ELR (cell line): ENCODE data around the gene SYCP1.
"Not testable (repeated sequence)": the region's sequence is repeated elsewhere in the genome, so short reads cannot be mapped to it uniquely, and the experiment has no call there.

Experiments
- DNase-seq: peaks from one replicate; pipeline ENCODE4 v3.0.0-alpha.2; 2015; ENCODE audit warnings: low read depth

Gene SYCP1

DNA sequence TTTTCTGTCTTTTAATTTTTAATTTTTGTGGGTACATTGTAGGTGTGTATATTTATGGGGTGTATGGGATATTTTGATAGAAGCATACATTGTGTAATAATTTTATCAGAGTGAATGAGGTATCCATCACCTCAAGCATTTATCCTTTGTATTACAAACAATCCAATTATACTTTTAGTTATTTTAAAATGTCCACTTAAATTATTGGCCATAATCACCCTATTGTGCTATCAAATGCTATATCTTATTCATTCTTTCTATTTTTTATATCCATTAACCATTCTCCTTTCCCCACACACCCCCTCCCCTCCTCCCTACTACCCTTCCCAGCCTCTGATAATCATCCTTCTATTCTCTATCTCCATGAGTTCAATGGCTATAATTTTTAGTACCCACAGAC, 104.8 kb downstream of the SYCP1 start:
- DNase-seq = no peak

- DNase-seq = no peak
These were observed 122.2 kb downstream of the SYCP1 start for GRCh38 chr1:114976891-114977290.

GRCh38 chr1:114979278-114979891, 124.7 kb downstream of the SYCP1 start:
- peak; percentile 70 for DNase-seq

DNA sequence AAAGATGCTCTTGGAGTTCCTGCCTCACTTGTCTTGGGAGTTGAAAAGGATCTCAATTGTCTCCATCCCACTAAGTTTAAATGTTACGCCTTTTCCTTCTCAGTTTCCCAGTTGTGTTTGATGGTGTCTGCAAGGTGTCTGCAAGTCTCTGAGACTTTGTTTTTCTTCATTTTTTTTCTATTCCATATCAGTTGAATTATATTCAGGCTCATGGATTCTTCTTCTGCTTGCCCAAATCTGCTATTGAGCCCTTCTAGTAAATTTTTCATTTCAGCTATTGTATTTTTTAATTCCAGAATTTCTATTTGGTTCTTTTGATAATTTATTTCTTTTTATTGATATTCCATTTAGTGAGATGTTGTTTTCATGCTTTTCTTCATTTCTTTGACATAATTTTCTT, 127.6 kb downstream of the SYCP1 start:
- no peak for DNase-seq

DNA sequence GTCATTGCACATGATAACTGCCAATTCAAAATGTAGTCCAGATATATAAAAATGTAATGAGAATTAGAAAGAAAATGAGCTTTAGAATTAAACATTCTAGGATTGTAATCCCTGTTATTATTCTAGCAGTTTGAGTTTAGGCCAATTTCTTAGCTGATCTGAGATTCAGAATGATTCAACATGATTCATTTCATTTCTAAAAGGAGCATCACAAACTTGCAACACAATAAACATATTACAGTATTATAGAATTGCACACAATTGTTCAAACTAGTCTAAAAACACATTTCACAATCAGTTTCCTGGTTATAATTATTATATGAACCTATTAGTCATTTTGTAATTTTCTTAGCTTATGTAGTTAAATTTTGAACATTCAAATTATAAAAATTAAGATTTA, 131.6 kb downstream of the SYCP1 start:
- DNase-seq = peak; percentile 22

- DNase-seq = no peak
These were observed 133.4 kb downstream of the SYCP1 start for GRCh38 chr1:114988095-114988494.

DNA sequence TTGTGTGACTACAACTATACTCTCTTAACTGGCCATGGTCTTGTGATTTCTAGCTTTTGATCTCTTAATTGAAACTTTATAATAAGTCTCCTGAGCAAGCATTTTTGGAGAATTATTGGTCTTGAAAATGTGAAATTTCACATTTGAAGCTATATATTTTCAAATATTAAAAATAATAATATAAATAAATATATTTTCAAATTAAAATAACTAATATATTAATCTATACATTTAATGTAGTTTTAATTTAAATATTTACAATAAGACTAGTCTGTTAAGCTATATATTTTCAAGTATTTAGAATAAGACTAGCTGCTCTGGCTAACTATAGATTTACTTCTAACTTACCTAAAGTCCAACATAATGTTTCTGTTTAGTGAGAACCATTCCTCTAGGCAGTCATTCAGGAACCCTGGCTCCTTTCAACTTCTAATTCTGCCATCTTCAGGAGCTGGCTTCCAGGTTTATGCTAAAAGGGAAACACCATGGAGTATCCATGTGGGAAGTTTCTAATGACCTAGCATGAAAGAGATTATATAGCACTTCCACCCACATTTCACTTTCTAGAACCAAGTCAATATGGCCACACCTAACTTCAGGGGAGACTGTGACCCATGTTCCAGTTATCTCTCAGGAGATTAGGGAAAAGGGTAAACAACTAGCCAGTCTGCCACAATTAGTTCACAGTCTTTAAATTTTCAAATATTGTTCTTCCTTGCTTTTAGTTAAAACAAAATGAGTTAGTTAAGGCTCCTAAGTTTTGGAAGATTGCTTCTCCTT, 143.0 kb downstream of the SYCP1 start:
- DNase-seq = no peak

- no peak for DNase-seq
These were observed 151.5 kb downstream of the SYCP1 start for GRCh38 chr1:115006191-115006590.

DNA sequence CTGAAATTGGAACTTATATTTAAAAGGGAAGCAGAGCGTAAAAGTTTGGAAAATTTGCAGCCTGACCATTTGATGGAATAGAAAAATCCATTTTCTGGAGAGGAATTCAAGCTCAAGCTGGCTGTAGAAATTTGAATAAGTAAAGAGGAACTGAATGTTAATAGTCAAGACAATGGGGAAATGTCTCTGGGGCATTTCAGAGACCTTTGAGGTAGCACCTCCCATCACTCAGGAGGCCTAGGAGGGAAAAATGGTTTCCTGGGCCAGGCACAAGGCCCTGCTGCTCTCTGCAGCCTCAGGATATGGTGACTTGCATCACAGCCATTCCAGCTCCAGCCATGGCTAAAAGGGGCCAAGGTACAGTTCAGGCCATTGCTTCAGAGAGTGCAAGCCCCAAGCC, 157.3 kb downstream of the SYCP1 start:
- no peak for DNase-seq

DNA sequence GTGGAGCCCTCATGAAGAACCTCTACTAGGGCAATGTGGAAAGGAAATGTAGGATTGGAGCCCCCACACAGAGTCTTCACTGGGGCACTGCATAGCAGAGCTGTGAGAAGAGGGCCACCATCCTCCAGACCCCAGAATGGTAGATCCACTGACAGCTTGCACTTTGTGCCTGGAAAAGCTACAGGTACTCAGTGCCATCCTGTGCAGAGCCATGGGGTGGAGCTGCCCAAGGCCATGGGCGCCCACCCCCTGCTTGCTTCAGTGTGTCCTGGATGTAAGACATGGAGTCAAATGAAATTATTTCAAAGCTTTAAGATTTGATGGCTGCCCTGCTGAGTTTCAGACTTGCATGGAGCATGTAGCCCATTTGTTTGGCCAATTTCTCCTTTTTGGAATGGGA, 157.8 kb downstream of the SYCP1 start:
- no peak for DNase-seq

DNA sequence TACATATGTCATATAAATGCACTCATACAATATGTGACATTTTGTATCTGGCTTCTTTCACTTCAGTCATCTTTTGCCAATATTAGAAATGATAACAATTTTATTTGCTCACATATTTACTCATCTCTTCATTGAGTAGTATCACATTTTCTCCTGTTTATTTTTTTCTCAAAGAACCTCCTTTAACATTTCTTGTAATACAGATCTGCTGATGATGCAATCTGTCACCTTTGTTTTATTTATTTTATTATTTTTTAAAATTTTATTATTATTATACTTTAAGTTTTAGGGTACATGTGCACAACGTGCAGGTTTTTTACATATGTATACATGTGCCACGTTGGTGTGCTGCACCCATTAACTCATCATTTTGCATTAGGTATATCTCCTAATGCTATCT, 159.1 kb downstream of the SYCP1 start:
- DNase-seq = no peak

GRCh38 chr1:115019549-115019948, 164.9 kb downstream of the SYCP1 start:
- DNase-seq = not testable (repeated sequence)

DNA sequence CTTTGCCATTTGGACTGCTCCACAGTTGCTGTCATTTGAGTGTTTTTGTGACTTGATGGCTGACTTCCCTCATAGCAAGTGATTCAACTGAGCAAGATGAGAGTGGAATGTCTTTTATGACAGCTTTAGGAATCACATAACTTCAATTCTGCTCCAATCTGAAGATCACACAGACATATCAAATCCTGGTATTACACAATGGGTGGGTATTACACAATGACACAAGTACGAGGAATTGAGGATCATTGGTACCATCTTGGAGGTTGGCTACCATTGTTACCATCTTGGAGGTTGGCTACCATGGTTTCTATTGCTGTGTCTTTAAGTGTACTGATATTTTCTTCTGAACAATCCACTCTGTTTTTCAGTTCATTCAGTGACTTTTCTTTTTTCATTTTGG, 166.5 kb downstream of the SYCP1 start:
- no peak for DNase-seq

- DNase-seq = no peak
These were observed 168.9 kb downstream of the SYCP1 start for GRCh38 chr1:115023593-115023992.

GRCh38 chr1:115029526-115029925, 174.9 kb downstream of the SYCP1 start, which contains the start of gene TSHB:
TSS of gene TSHB (plus strand) at chr1:115029826. CDS start at chr1:115033363, 3,537 bp downstream.
- no peak for DNase-seq

GRCh38 chr1:115031595-115031994, 176.9 kb downstream of the SYCP1 start:
- DNase-seq = no peak

GRCh38 chr1:115035652-115036051, 181.0 kb downstream of the SYCP1 start:
- no peak for DNase-seq

DNA sequence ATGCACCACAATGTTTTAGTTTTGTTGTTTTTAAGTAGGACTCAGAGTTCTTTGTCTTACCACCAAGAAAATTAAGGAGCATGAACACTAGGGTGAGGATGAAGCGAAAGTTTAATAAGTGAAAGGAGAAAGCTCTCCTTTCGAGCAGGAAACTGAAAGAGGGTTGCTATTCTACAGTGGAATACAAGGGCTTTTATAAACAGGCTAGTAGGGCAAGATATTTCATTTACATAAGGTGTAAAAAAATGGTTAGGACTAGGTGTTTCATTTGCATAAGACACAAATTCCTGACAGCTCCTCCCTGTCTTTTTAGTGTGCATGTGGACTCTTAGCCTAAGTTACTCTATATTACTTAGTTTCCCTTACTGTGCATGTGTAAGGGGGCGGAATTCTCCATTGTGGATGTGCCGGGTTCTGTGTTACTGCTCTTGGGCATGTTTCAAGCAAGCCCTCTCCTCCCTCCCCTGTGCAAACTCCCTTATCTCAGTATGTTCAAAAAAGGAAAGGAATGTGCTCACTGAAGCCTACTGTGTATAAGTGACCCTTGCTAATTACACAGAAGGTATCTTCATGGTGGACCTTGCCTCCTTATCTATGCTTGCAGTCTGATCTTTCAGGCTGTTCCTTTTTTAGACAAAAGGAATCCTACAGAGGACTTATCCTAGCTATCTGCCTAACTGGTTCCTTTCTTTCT, 182.3 kb downstream of the SYCP1 start:
- no peak for DNase-seq

GRCh38 chr1:115040501-115040900, 185.8 kb downstream of the SYCP1 start:
- no peak for DNase-seq

DNA sequence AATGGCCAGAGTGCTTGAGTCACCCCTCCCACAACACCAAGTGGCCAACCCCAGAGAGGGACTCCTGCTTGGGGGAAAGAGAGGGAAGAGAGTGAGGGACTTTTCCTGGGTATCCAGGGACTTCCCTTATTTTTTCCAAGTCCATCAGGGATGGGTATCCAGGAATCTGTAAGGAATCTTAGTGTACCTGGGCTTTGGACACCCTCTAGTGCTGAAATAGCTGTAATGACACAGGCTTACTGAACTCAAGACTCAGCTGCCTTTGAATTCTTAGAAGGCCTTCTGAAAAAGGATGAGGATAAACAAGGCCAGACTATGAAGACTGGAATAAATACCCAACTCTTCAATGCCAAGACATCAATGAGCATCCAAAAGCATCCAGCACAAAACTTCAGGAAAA, 187.0 kb downstream of the SYCP1 start:
- DNase-seq = peak; percentile 57
